Right lobe of liver (tissue), 4 donors: ENCODE measurements around the gene GPC6.

ENCODE experiments used
- POLR2A ChIP-seq: fragments of 450-650 bp; IDR thresholded peaks from one replicate; pipeline ENCODE4 v1.6.1; 2017; ENCODE audit warnings: antibody characterized with exemption, mild to moderate bottlenecking
- TF ChIP-seq, protein P1 (sequence below), 4 donors: fragments of 200-600 bp in 3 of 4; fragments of 450-650 bp in 1 of 4; IDR thresholded peaks; one replicate each; pipeline versions ENCODE4 v1.5.1 to v1.8.0; 2016 to 2022; ENCODE audit warnings: antibody characterized with exemption in 4 of 4, mild to moderate bottlenecking in 2 of 4
- donor health status: DM: no; HTN: no; CAD: no.
- donor health status: DM: no; HTN: no; CAD: no.
- donor health status: DM: no; HTN: yes; CAD: no.

DNA sequence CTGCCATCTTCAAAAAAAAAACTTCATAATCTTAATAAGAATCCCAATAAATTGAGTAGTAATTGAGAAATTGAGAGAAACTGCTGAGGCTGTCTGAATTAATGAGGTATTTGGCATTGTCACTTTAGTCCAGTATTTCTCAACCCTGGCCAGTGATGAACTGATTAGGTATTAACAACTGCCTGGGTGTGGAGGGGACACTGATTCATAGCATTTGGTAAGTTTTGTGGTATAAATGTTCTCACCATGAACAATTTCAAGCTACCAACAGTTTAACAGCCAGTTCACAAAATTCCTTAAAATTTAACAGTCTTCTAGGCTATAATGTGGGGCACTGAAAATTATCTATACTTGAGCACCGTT, 18.3 kb downstream of the GPC6 start:
- TF ChIP-seq, protein P1, sequence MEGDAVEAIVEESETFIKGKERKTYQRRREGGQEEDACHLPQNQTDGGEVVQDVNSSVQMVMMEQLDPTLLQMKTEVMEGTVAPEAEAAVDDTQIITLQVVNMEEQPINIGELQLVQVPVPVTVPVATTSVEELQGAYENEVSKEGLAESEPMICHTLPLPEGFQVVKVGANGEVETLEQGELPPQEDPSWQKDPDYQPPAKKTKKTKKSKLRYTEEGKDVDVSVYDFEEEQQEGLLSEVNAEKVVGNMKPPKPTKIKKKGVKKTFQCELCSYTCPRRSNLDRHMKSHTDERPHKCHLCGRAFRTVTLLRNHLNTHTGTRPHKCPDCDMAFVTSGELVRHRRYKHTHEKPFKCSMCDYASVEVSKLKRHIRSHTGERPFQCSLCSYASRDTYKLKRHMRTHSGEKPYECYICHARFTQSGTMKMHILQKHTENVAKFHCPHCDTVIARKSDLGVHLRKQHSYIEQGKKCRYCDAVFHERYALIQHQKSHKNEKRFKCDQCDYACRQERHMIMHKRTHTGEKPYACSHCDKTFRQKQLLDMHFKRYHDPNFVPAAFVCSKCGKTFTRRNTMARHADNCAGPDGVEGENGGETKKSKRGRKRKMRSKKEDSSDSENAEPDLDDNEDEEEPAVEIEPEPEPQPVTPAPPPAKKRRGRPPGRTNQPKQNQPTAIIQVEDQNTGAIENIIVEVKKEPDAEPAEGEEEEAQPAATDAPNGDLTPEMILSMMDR (IDR thresholded peaks at IDR 0.05) = no peak
- no peak for TF ChIP-seq POLR2A
